PFSK-1 (cell line): ENCODE measurements around the gene ARHGAP42.

Experiments used
- FOXP2 ChIP-seq: optimal IDR thresholded peaks from 2 replicates; pipeline ENCODE3; 2011; ENCODE audit warnings: borderline replicate concordance, control low read depth, inconsistent platforms; ENCODE audit not compliant: insufficient read depth; ENCODE audit errors: extremely low read length, extremely low read depth
- POLR2AphosphoS5 ChIP-seq: IDR thresholded peaks from 2 replicates; pipeline ENCODE4 v1.6.1; 2012; ENCODE audit warnings: low read depth, mild to moderate bottlenecking, control low read depth, low read length, moderate library complexity
- REST ChIP-seq, 2 experiments: IDR thresholded peaks; 2 replicates each; pipeline versions ENCODE4 v1.6.1 to v1.8.0; 2011 to 2012; ENCODE audit warnings: low read depth in 2 of 2, low read length in 2 of 2, control low read depth in 1 of 2, inconsistent platforms in 1 of 2, mild to moderate bottlenecking in 1 of 2, moderate library complexity in 1 of 2; ENCODE audit not compliant: insufficient read depth in 1 of 2
- SIN3A ChIP-seq: IDR thresholded peaks from 2 replicates; pipeline ENCODE4 v1.6.1; 2012; ENCODE audit warnings: mild to moderate bottlenecking, low read length, moderate library complexity, borderline replicate concordance; ENCODE audit not compliant: insufficient read depth
- TAF1 ChIP-seq: IDR thresholded peaks from 2 replicates; pipeline ENCODE4 v1.6.1; 2012; ENCODE audit warnings: low read length, control low read depth, borderline replicate concordance; ENCODE audit not compliant: insufficient read depth

GRCh38 chr11:100923555-100923954, 236.5 kb downstream of the ARHGAP42 start:
- TF ChIP-seq TAF1 (no peak), REST (IDR thresholded peaks at IDR 0.05; ENCODE audit: insufficient read depth in 1 of 2, low read depth in 2 of 2, low read length in 2 of 2) (no peak), SIN3A (no peak), POLR2AphosphoS5 (no peak), FOXP2 (no peak)
